A549 (cell line): ENCODE data around the gene SHH. TPM values are rescaled to one million over a fixed set of nuclear protein-coding genes. Genes with fewer than 3 reads are reported as not detected.

Experiments used
- ATAC-seq, 2 experiments: fragments of 200-7000 bp in 1 of 2; fragments of >200 bp in 1 of 2; cut with Nextera tagmentation in 1 of 2; cut with Tn5 transposase in 1 of 2; 3 replicates each; pipeline versions ENCODE4 v1.8.0 to v1.9.1; 2018 to 2020; ENCODE audit warnings: mild to moderate bottlenecking in 1 of 2, moderate library complexity in 1 of 2
- CTCF ChIA-PET: fragments of 300-600 bp; sonication (Branson Sonifier 250); formaldehyde crosslinking; extraction: SDS; loops from one replicate; lab custom pipeline; 2021; ENCODE audit warnings: antibody characterized with exemption, inconsistent platforms; lab: Yijun Ruan, JAX
- POLR2A ChIA-PET: fragments of 350-600 bp; formaldehyde crosslinking; extraction: SDS; loops from one replicate; lab custom pipeline; 2021; ENCODE audit warnings: antibody characterized with exemption, inconsistent platforms; lab: Yijun Ruan, JAX
- DNase-seq, 2 experiments: peaks; one replicate each; pipeline versions ENCODE4 v3.0.0 to v3.0.0-alpha.2; 2011 to 2016; ENCODE audit warnings: low read depth in 1 of 2, low spot score in 1 of 2
- FAIRE-seq: peaks from 2 replicates; lab custom pipeline; 2011; peaks lifted over from hg19 to GRCh38; lab: Jason Lieb, UNC
- H3K27ac ChIP-seq, 2 experiments: fragments of >200 bp; sonication (Bioruptor Twin); formaldehyde crosslinking; 3 replicates each; pipeline ENCODE4 v1.5.1; 2016 to 2017
- H3K4me1 ChIP-seq: fragments of >200 bp; sonication (Bioruptor Twin); formaldehyde crosslinking; 3 replicates; pipeline ENCODE4 v1.6.1; 2016
- H3K4me2 ChIP-seq: fragments of >200 bp; sonication (Bioruptor Twin); formaldehyde crosslinking; 3 replicates; pipeline ENCODE4 v1.6.1; 2016
- H3K4me3 ChIP-seq: fragments of >200 bp; sonication (Bioruptor Twin); formaldehyde crosslinking; 3 replicates; pipeline ENCODE4 v1.5.1; 2016
- H3K9me3 ChIP-seq: fragments of >200 bp; sonication (Bioruptor Twin); formaldehyde crosslinking; 3 replicates; pipeline ENCODE4 v1.6.1; 2016
- ATOH8 ChIP-seq: fragments of 250-450 bp; sonication (Bioruptor Pico); IDR thresholded peaks from 2 replicates; pipeline ENCODE4 v1.5.0; 2020; ENCODE audit warnings: low read depth, mild to moderate bottlenecking, moderate library complexity
- BCL3 ChIP-seq: fragments of >200 bp; sonication (Bioruptor Twin); formaldehyde crosslinking; IDR thresholded peaks from 3 replicates; pipeline ENCODE4 v1.6.1; 2016
- CBX2 ChIP-seq: fragments of 200-600 bp; sonication (generic); IDR thresholded peaks from 2 replicates; pipeline ENCODE4 v1.6.1; 2016; ENCODE audit warnings: low read depth, mild to moderate bottlenecking, borderline replicate concordance
- CBX8 ChIP-seq: fragments of 200-600 bp; sonication (generic); IDR thresholded peaks from 2 replicates; pipeline ENCODE4 v1.6.1; 2016
- CEBPB ChIP-seq, 2 experiments: fragments of >200 bp in 1 of 2; sonication (Bioruptor Twin) in 1 of 2; formaldehyde crosslinking in 1 of 2; IDR thresholded peaks; 2 replicates each; pipeline ENCODE4 v1.6.1; 2012 to 2016
- E2F6 ChIP-seq: IDR thresholded peaks from 2 replicates; pipeline ENCODE4 v1.6.1; 2012; ENCODE audit warnings: low read depth, borderline replicate concordance
- EHF ChIP-seq: fragments of 250-450 bp; sonication (Bioruptor Pico); IDR thresholded peaks from 2 replicates; pipeline ENCODE4 v1.5.0; 2020; ENCODE audit warnings: mild to moderate bottlenecking
- EP300 ChIP-seq, 2 experiments: fragments of >200 bp; sonication (Bioruptor Twin); formaldehyde crosslinking; IDR thresholded peaks; 2 replicates in 1 of 2; 3 replicates in 1 of 2; pipeline ENCODE4 v1.6.1; 2016 to 2017
- ESRRA ChIP-seq: fragments of 150-350 bp; IDR thresholded peaks from 2 replicates; pipeline ENCODE4 v1.6.1; 2014; ENCODE audit warnings: mild to moderate bottlenecking, low read length, borderline replicate concordance
- FOXS1 ChIP-seq: fragments of 250-450 bp; sonication (Bioruptor Pico); IDR thresholded peaks from 2 replicates; pipeline ENCODE4 v1.5.0; 2020; ENCODE audit warnings: mild to moderate bottlenecking, moderate library complexity
- HES2 ChIP-seq: fragments of >200 bp; sonication (Bioruptor Twin); formaldehyde crosslinking; IDR thresholded peaks from 2 replicates; pipeline ENCODE4 v1.6.1; 2016
- HOXB13 ChIP-seq: fragments of 250-450 bp; sonication (Bioruptor Pico); IDR thresholded peaks from 2 replicates; pipeline ENCODE4 v1.5.0; 2020; ENCODE audit warnings: low read depth, mild to moderate bottlenecking, moderate library complexity
- KDM1A ChIP-seq: fragments of 200-600 bp; sonication (generic); IDR thresholded peaks from 2 replicates; pipeline ENCODE4 v1.6.1; 2016; ENCODE audit warnings: low read depth, mild to moderate bottlenecking
- KDM5A ChIP-seq: fragments of 200-600 bp; sonication (generic); IDR thresholded peaks from 2 replicates; pipeline ENCODE4 v1.6.1; 2016; ENCODE audit warnings: antibody characterized with exemption, mild to moderate bottlenecking
- MYC ChIP-seq: IDR thresholded peaks from 2 replicates; pipeline ENCODE4 v1.6.1; 2012; ENCODE audit warnings: mild to moderate bottlenecking, inconsistent platforms, low read length, improper control_type of control experiment, borderline replicate concordance
- NPAS2 ChIP-seq: fragments of 250-450 bp; sonication (Bioruptor Pico); IDR thresholded peaks from 2 replicates; pipeline ENCODE4 v1.8.0; 2022; ENCODE audit warnings: mild to moderate bottlenecking, moderate library complexity, borderline replicate concordance
- RARB ChIP-seq: fragments of 250-450 bp; sonication (Bioruptor Pico); IDR thresholded peaks from 2 replicates; pipeline ENCODE4 v1.8.0; 2021; ENCODE audit warnings: mild to moderate bottlenecking, moderate library complexity
- RCOR1 ChIP-seq: fragments of 150-350 bp; IDR thresholded peaks from 2 replicates; pipeline ENCODE4 v1.6.1; 2014; ENCODE audit warnings: antibody characterized with exemption, low read length, low read depth
- TFCP2L1 ChIP-seq: fragments of 250-450 bp; sonication (Bioruptor Pico); IDR thresholded peaks from 2 replicates; pipeline ENCODE4 v1.5.0; 2021; ENCODE audit warnings: mild to moderate bottlenecking
- USF2 ChIP-seq: fragments of 450-650 bp; IDR thresholded peaks from 2 replicates; pipeline ENCODE4 v1.6.1; 2014; ENCODE audit warnings: antibody characterized with exemption
- ZC3H11A ChIP-seq: fragments of 450-650 bp; IDR thresholded peaks from 2 replicates; pipeline ENCODE4 v1.6.1; 2014; ENCODE audit warnings: antibody characterized with exemption, mild to moderate bottlenecking
- ZNF302 ChIP-seq: fragments of 250-450 bp; sonication (Bioruptor Pico); IDR thresholded peaks from 2 replicates; pipeline ENCODE4 v1.9.0; 2021; ENCODE audit warnings: inconsistent platforms, mild to moderate bottlenecking, moderate library complexity
- ZSCAN20 ChIP-seq: fragments of 250-450 bp; sonication (Bioruptor Pico); IDR thresholded peaks from 2 replicates; pipeline ENCODE4 v1.8.0; 2022; ENCODE audit warnings: mild to moderate bottlenecking, moderate library complexity
- WGBS: methylation state at CpG from one replicate; pipeline ENCODE4 v1.1.6; 2017; ENCODE audit errors: missing lambda C conversion rate; 5-methylcytosine and 5-hydroxymethylcytosine counted together
- polyA plus RNA-seq, 4 experiments: library from polyadenylated mRNA; depleted of rRNA in 3 of 4; stranded (reverse); fragments of >200 nt; fragmentation: RNase III in 1 of 4; extraction: RNeasy Plus Mini Kit Qiagen cat#74134 plus additional on column Dnase treatment in 1 of 4; gene quantifications; 2 replicates in 3 of 4; 3 replicates in 1 of 4; pipeline ENCODE4 v1.2.3, GENCODE V29; 2011 to 2017

The SHH gene
- polyA plus RNA-seq, 2 of the 4 experiments (the other 2 are of a cell fraction), result 0.84 to 1.2 TPM

GRCh38 chr7:155776606-155777005 lies 35.7 kb downstream of the SHH start (continued):
- TF ChIP-seq FOXS1 (CRISPR knock-in tag) (no peak), HOXB13 (CRISPR knock-in tag) (no peak), HES2 (no peak)

- POLR2A ChIA-PET, result no interaction called here
- Histone ChIP-seq H3K9me3 (no peaks in the 10 kb centered on the region), H3K4me1 (no peaks in the 10 kb centered on the region), H3K4me3 (no peak overlapping the region), H3K4me2 (no peak overlapping the region), H3K27ac (no peak overlapping the region)
- no peak for FAIRE-seq
- DNase-seq, result no peak
- CTCF ChIA-PET, result interaction anchor here (1.6 kb wide), 1 partner anchor 176 kb away, joined by 5 read pairs; no protein-coding TSS in a partner anchor
- no peak for ATAC-seq
- 98% methylated on average over 7 of the region's 7 CpGs for WGBS
- no peak for TF ChIP-seq EHF
- no peak for TF ChIP-seq ATOH8 (CRISPR knock-in tag)
Measured at GRCh38 chr7:155775691-155776090, 36.6 kb downstream of the SHH start.

- 97% methylated on average over 14 of the region's 14 CpGs for WGBS
- POLR2A ChIA-PET, result no interaction called here
- CTCF ChIA-PET, result interaction anchor here (1.5 kb wide), 1 partner anchor 9 kb away, joined by 4 read pairs; no protein-coding TSS in a partner anchor
- no peak for FAIRE-seq
- DNase-seq, result no peak
- Histone ChIP-seq H3K4me3 (no peak overlapping the region), H3K27ac (no peak overlapping the region), H3K9me3 (no peaks in the 10 kb centered on the region), H3K4me1 (no peaks in the 10 kb centered on the region), H3K4me2 (no peak overlapping the region)
- ATAC-seq, result no peak
- TF ChIP-seq BCL3 (no peak), CEBPB (IDR thresholded peaks at IDR 0.05) (no peak), CBX2 (no peak), KDM1A (no peak), RARB (CRISPR knock-in tag) (no peak), RCOR1 (no peak), FOXS1 (CRISPR knock-in tag) (no peak), ZC3H11A (no peak)
Measured at GRCh38 chr7:155774947-155775346, 37.3 kb downstream of the SHH start.

GRCh38 chr7:155773531-155773930 lies 38.7 kb downstream of the SHH start:
- CTCF ChIA-PET, result interaction anchor here (0.6 to 4.4 kb wide), 3 partner anchors 34 to 1642 kb away, joined by 3 to 29 read pairs (median 3); no protein-coding TSS in a partner anchor
- no peak for TF ChIP-seq ATOH8 (CRISPR knock-in tag)
- no peak for TF ChIP-seq MYC
- TF ChIP-seq ESRRA, result no peak
- no peak for TF ChIP-seq E2F6
- no peak for TF ChIP-seq TFCP2L1 (CRISPR knock-in tag)
- no peak for TF ChIP-seq KDM5A
- TF ChIP-seq ZNF302 (CRISPR knock-in tag), result no peak
- no peak for TF ChIP-seq ZSCAN20 (CRISPR knock-in tag)
- no peak for TF ChIP-seq USF2
- TF ChIP-seq BCL3, result no peak
- no peak for TF ChIP-seq EP300 (IDR thresholded peaks at IDR 0.05)
- no peak for TF ChIP-seq CEBPB (IDR thresholded peaks at IDR 0.05)
- no peak for TF ChIP-seq NPAS2
- no peak for TF ChIP-seq CBX8
- TF ChIP-seq HES2, result no peak
- Histone ChIP-seq H3K4me3 (no peak overlapping the region), H3K27ac (no peak overlapping the region), H3K4me2 (no peak overlapping the region), H3K4me1 (no peaks in the 10 kb centered on the region), H3K9me3 (no peaks in the 10 kb centered on the region)
- no peak for ATAC-seq
- FAIRE-seq, result no peak
- WGBS, result 96% methylated on average over 4 of the region's 4 CpGs
- DNase-seq, result no peak
- POLR2A ChIA-PET, result interaction anchor here (0.7 kb wide), 1 partner anchor 861 kb away, joined by 6 read pairs; no protein-coding TSS in a partner anchor
